K562 (cell line): ENCODE data around the gene ATF7IP. TPM values are rescaled to one million over a fixed set of nuclear protein-coding genes. Genes with fewer than 3 reads are reported as not detected.

Experiments used
- ATAC-seq: fragments of 200-7000 bp; cut with Tn5 transposase; 3 replicates; pipeline ENCODE4 v1.9.1; 2020; ENCODE audit warnings: moderate library complexity
- BruUV-seq: library from RNA; stranded (reverse); fragments of 400-500 nt; replicated peaks from 2 replicates; lab custom pipeline; 2021; lab: Mats Ljungman, UMichigan
- CTCF ChIA-PET: fragments of 300-600 bp; formaldehyde crosslinking; extraction: SDS; loops from one replicate; lab custom pipeline; 2021; ENCODE audit warnings: low intra/inter-chr PET ratio; lab: Yijun Ruan, JAX
- POLR2A ChIA-PET: fragments of 300-600, 350-650 bp; sonication (Branson Sonifier 250); formaldehyde crosslinking; extraction: SDS; loops from one replicate; lab custom pipeline; 2021; ENCODE audit warnings: antibody characterized with exemption, inconsistent platforms; lab: Yijun Ruan, JAX
- DNase-seq, 4 experiments: peaks; one replicate each; pipeline versions ENCODE4 v3.0.0 to v3.0.0-alpha.2; 2011 to 2018; ENCODE audit warnings: low spot score in 3 of 4, mixed read lengths in 3 of 4; ENCODE audit errors: extremely low read depth in 1 of 4
- FAIRE-seq: peaks from 2 replicates; lab custom pipeline; 2011; peaks lifted over from hg19 to GRCh38; lab: Jason Lieb, UNC
- H2AFZ ChIP-seq: 2 replicates; pipeline ENCODE4 v1.6.0; 2011; ENCODE audit warnings: low read depth, low read length, control low read depth, inconsistent platforms
- H3K27ac ChIP-seq: fragments of 200-600 bp; 3 replicates; pipeline ENCODE4 v1.8.0; 2011; ENCODE audit warnings: low read depth, mild to moderate bottlenecking, control low read depth, inconsistent platforms, low read length, moderate library complexity, mixed read lengths; ENCODE audit errors: extremely low read depth
- H3K27me3 ChIP-seq, 2 experiments: fragments of 300-600 bp in 1 of 2; 2 replicates in 1 of 2; 3 replicates in 1 of 2; pipeline versions ENCODE4 v1.6.0 to v1.8.0; 2011; ENCODE audit warnings: inconsistent platforms in 2 of 2, low read length in 2 of 2, mild to moderate bottlenecking in 1 of 2, mixed read lengths in 1 of 2, moderate library complexity in 1 of 2; ENCODE audit not compliant: control insufficient read depth in 2 of 2, insufficient read depth in 2 of 2
- H3K36me3 ChIP-seq: fragments of 300-600 bp; 3 replicates; pipeline ENCODE4 v1.8.0; 2011; ENCODE audit warnings: mild to moderate bottlenecking, low read length, inconsistent platforms; ENCODE audit not compliant: control insufficient read depth, insufficient read depth
- H3K4me1 ChIP-seq, 2 experiments: fragments of 200-600 bp in 1 of 2; replicated peaks in 1 of 2; 2 replicates in 1 of 2; 3 replicates in 1 of 2; pipeline versions ENCODE4 v1.5.1 to v1.8.0; 2011; ENCODE audit warnings: inconsistent platforms in 2 of 2, low read length in 2 of 2, mild to moderate bottlenecking in 1 of 2, mixed read lengths in 1 of 2, moderate library complexity in 1 of 2; ENCODE audit not compliant: control insufficient read depth in 2 of 2, insufficient read depth in 2 of 2
- H3K4me2 ChIP-seq: 2 replicates; pipeline ENCODE4 v1.6.1; 2011; ENCODE audit warnings: low read length, control low read depth, inconsistent platforms, mixed read lengths; ENCODE audit not compliant: insufficient read depth
- H3K4me3 ChIP-seq: fragments of 200-600 bp; sonication (generic), shearing (Covaris generic); 2 replicates; pipeline ENCODE4 v1.5.1; 2016; ENCODE audit warnings: control low read depth, inconsistent platforms
- H3K79me2 ChIP-seq: fragments of 200-600 bp; 3 replicates; pipeline ENCODE4 v1.8.0; 2011; ENCODE audit warnings: low read length, inconsistent platforms; ENCODE audit not compliant: control insufficient read depth, insufficient read depth
- H3K9ac ChIP-seq, 2 experiments: 2 replicates each; pipeline versions ENCODE4 v1.6.0 to v1.6.1; 2011; ENCODE audit warnings: low read depth in 2 of 2, low read length in 2 of 2, control low read depth in 1 of 2, inconsistent platforms in 1 of 2, mild to moderate bottlenecking in 1 of 2, mixed read lengths in 1 of 2; ENCODE audit not compliant: insufficient read depth in 1 of 2
- H3K9me1 ChIP-seq: one replicate; pipeline ENCODE4 v1.6.0; 2011; ENCODE audit warnings: inconsistent platforms, mild to moderate bottlenecking, low read length, moderate library complexity; ENCODE audit not compliant: control insufficient read depth, insufficient read depth
- H3K9me3 ChIP-seq: replicated peaks from 2 replicates; pipeline ENCODE4 v1.5.1; 2011; ENCODE audit warnings: low read depth, low read length, inconsistent platforms; ENCODE audit not compliant: control insufficient read depth, insufficient read depth
- H4K20me1 ChIP-seq: replicated peaks from 2 replicates; pipeline ENCODE4 v1.6.1; 2011; ENCODE audit warnings: low read length, inconsistent platforms, mixed read lengths; ENCODE audit not compliant: control insufficient read depth, insufficient read depth
- CXXC5 ChIP-seq: fragments of 250-450 bp; sonication (Bioruptor Pico); IDR thresholded peaks from 2 replicates; pipeline ENCODE4 v1.8.0; 2022; ENCODE audit warnings: inconsistent platforms, mild to moderate bottlenecking, moderate library complexity
- ELF2 ChIP-seq: fragments of 250-450 bp; sonication (Bioruptor Pico); IDR thresholded peaks from 2 replicates; pipeline ENCODE4 v1.5.0; 2021; ENCODE audit warnings: mild to moderate bottlenecking
- FOXO4 ChIP-seq: fragments of 450-650 bp; formaldehyde crosslinking; IDR thresholded peaks from 2 replicates; pipeline ENCODE4 v1.4.0; 2020; ENCODE audit warnings: mild to moderate bottlenecking, moderate library complexity
- KLF1 ChIP-seq: fragments of 450-650 bp; IDR thresholded peaks from 2 replicates; pipeline ENCODE4 v1.6.1; 2016; ENCODE audit warnings: missing genetic modification characterization, missing compliant biosample characterization
- KLF6 ChIP-seq: fragments of 250-450 bp; sonication (Bioruptor Pico); IDR thresholded peaks from 2 replicates; pipeline ENCODE4 v1.4.0; 2020; ENCODE audit warnings: mild to moderate bottlenecking, moderate library complexity, borderline replicate concordance
- MECOM ChIP-seq: fragments of 250-450 bp; sonication (Bioruptor Pico); IDR thresholded peaks from 2 replicates; pipeline ENCODE4 v1.8.0; 2022; ENCODE audit warnings: inconsistent platforms
- POLR2AphosphoS2 ChIP-seq: IDR thresholded peaks from 2 replicates; pipeline ENCODE4 v1.6.1; 2012; ENCODE audit warnings: low read length, improper control_type of control experiment
- POLR2G ChIP-seq: fragments of 200-400 bp; formaldehyde crosslinking; IDR thresholded peaks from 2 replicates; pipeline ENCODE4 v1.6.1; 2017; ENCODE audit warnings: low read depth, mild to moderate bottlenecking, antibody characterized with exemption, low read length, moderate library complexity
- RBM25 ChIP-seq: fragments of 200-400 bp; formaldehyde crosslinking; IDR thresholded peaks from 2 replicates; pipeline ENCODE4 v1.6.1; 2018; ENCODE audit warnings: low read length, low read depth, moderate library complexity; ENCODE audit not compliant: severe bottlenecking
- RREB1 ChIP-seq: fragments of 250-450 bp; sonication (Bioruptor Pico); IDR thresholded peaks from 2 replicates; pipeline ENCODE4 v1.4.0; 2020
- ZNF121 ChIP-seq: sonication (generic); formaldehyde crosslinking; conservative IDR thresholded peaks from 2 replicates; pipeline ENCODE4 v1.8.0; 2022; ENCODE audit warnings: missing genetic modification reagents
- WGBS: fragments of 100-300 bp; shearing (Covaris generic); methylation state at CpG from one replicate; pipeline ENCODE4 v1.1.6; 2016; ENCODE audit warnings: low coverage, mixed read lengths; ENCODE audit not compliant: insufficient coverage; ENCODE audit errors: missing lambda C conversion rate; 5-methylcytosine and 5-hydroxymethylcytosine counted together
- in situ Hi-C: fragments of 300-500 bp; cut with MboI; formaldehyde crosslinking; loops from 4 replicates; pipeline ENCODE4 v1.15.0; 2018; ENCODE audit warnings: inconsistent platforms, mixed read lengths
- intact Hi-C: fragments of 100-400 bp; cut with micrococcal nuclease; formaldehyde crosslinking; loops from 2 replicates; pipeline ENCODE4 v1.14.2; 2022
- polyA plus RNA-seq, 8 experiments: library from polyadenylated mRNA; depleted of rRNA in 4 of 8; stranded (reverse) in 5 of 8; unstranded in 3 of 8; fragments of >200 nt; fragmentation: Nextera tagmentation in 2 of 8; fragmentation: Illumina TruSeq in 1 of 8; extraction: Ambion mirVana in 2 of 8; extraction: Trizol in 1 of 8; gene quantifications; 2 replicates each; pipeline versions ENCODE4 v1.2.1 to v1.2.3, GENCODE V29; 2011 to 2014; ENCODE audit warnings: inconsistent platforms in 1 of 8, missing spikeins in 1 of 8
- total RNA-seq, 7 experiments: library from RNA; depleted of rRNA in 6 of 7; stranded (reverse); fragments of >200 nt in 6 of 7; fragmentation: Illumina TruSeq in 2 of 7; extraction: Trizol in 2 of 7; gene quantifications; 2 replicates each; pipeline versions ENCODE4 v1.2.1 to v1.2.3, GENCODE V29; 2011 to 2021; ENCODE audit warnings: low replicate concordance in 1 of 7

ATF7IP gene
- total and polyA plus RNA-seq, 9 of the 15 experiments (the other 6 are each of a cell fraction or from before 2014, with no cell fraction given), result 2.8 to 27.1 (median 11.0) TPM

- TF ChIP-seq KLF6 (CRISPR knock-in tag) (no peak), KLF1 (tag) (no peak), MECOM (no peak), POLR2G (no peak)
Observed at GRCh38 chr12:14362352-14362751, 3.1 kb upstream of the ATF7IP start (continued).

GRCh38 chr12:14364583-14365271 is 755 bp upstream of the ATF7IP start:
- H3K4me1 ChIP-seq, result no peaks in the 10 kb centered on the region; a peak in 1 of 5 replicates
- peak overlapping the region in 1 of 2 experiments; percentile 12; a peak in 1 of 4 replicates for H3K9ac ChIP-seq
- H3K36me3 ChIP-seq, result no peaks in the 10 kb centered on the region
- H4K20me1 ChIP-seq, result no peaks in the 10 kb centered on the region
- H3K4me2 ChIP-seq, result no peak overlapping the region
- peak overlapping the region; percentile 59 for H2AFZ ChIP-seq
- ChIA-PET POLR2A (interaction anchor here (1.0 to 1.2 kb wide), 2 partner anchors 29 to 126 kb away, joined by 3 read pairs; no protein-coding TSS in a partner anchor), CTCF (no interaction called here)
- peak; percentile 53 for TF ChIP-seq ZNF121 (CRISPR knock-in tag)
- TF ChIP-seq RBM25, result peak; percentile 34
- no peak for TF ChIP-seq CXXC5
- TF ChIP-seq FOXO4 (CRISPR knock-in tag), result no peak
- TF ChIP-seq ELF2, result no peak
- TF ChIP-seq RREB1 (CRISPR knock-in tag), result no peak
- TF ChIP-seq POLR2AphosphoS2, result no peak
- H3K27ac ChIP-seq, result peak overlapping the region; percentile 93
- DNase-seq, result no peak
- WGBS, result 92% methylated on average over 5 of the region's 8 CpGs
- 0 out of 2 replicates have a peak overlapping the region, but pooled peaks have one; percentile 41 for H3K4me3 ChIP-seq
- peaks cover 39% of the 10 kb centered on the region for H3K79me2 ChIP-seq
- no peaks in the 10 kb centered on the region for H3K9me1 ChIP-seq
- in situ Hi-C loops (loop anchor here (10.0 kb wide), 1 partner anchor 110 kb away; no protein-coding TSS in a partner anchor), intact Hi-C loops (loop anchor here (1.0 to 5.0 kb wide), 2 partner anchors 108 to 127 kb away; no protein-coding TSS in a partner anchor)
- FAIRE-seq, result no peak
- peaks cover 3% of the 10 kb centered on the region for H3K9me3 ChIP-seq
- no TSS peak for BruUV-seq
- ATAC-seq, result no peak
- H3K27me3 ChIP-seq, result no peaks in the 10 kb centered on the region
